Hepatic stellate cell (primary cell): ENCODE results near the gene PDCD10.

Source experiments
- DNase-seq: peaks from one replicate; pipeline ENCODE4 v3.0.0; 2011; ENCODE audit warnings: low spot score

The PDCD10 gene

DNA sequence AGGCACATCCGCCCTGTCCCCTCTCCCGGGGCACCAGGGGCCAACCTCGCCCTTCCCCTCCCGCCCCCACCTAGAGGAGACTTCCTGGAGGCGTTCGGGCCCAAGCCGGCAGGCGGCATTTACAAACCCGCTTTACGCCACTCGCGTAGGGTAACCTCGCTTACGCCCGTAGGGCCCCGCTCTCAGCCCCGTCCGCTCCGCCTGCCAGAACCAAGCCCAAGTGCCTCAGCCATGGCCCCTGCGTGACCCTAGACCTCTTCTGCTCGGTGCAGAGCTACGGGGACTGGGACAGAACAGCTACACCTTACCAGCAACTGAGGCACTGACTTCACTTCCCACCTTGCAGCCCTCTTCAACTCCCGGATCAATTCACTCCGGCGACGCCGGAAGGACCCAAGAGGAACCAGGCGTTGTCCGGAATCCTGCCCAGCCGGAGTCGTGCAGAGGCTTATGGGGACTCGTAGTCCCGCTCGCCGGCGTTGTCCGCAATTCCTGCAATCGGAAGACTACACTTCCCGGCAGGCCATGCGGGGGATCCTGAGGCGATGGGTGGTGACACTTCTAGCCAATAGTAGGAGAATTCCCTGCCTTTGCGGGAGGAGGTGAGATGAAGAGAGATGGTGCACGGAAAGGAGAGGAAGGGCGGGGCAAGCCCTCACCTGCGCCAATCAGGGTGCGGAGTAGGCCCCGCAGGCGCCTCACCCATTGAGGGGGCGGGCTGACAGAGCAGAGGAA is at the start of gene PDCD10:
Gene PDCD10 (minus strand): TSS at position 395 of the 735 bp plus-strand sequence. CDS start 14,735 bp downstream, outside the sequence.
- peak; percentile 86 for DNase-seq

DNA sequence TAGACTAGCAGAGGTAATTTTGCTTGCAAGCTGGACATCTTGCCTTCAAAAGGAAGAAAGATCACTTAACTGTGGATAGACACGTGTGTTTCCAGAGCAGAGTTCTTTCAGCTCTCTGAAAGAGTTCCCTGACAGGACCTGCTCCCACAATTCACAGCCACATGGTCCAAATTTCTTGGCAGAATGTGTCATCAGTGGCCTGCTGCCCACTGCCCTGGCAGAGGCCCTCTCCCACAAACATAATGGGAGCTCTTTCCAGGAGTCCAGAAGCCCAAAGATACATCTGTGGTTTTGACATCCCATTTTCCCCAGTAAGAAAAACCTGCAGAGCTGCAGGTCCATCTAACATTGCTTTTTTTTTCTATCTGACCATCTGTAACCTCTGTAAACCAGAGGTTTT is 49.1 kb upstream of the PDCD10 start:
- DNase-seq = no peak

DNA sequence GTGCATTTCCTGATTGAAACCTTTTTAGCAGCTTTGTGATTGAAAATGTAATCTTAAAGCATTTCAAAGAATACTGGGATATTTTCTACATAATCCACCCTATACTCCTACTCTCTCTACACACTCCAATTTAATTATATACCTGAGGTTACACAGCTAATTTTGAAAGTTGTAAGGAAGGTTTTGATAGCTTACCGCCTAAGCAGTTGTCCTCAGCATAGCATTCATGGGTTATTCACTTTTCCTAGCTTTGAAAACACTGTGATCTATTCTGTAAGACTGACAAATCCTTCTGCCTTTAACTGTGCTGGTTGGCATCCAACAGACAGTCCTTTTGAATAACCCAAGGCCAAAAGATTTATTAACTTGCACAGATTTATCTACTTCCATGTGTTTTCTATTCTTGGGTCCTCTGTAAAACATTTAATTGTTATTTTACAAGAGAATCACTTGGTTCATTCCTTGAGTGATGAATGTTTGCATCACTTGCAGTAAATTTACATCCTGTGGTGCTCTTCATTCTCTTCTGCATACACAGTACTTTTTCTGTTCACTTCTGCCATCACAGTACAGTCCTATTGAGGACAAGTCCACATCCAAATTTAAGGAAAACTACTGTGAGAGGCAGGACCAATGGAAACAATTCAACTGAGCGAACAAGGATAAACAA is 45.7 kb upstream of the PDCD10 start:
- DNase-seq = no peak

DNA sequence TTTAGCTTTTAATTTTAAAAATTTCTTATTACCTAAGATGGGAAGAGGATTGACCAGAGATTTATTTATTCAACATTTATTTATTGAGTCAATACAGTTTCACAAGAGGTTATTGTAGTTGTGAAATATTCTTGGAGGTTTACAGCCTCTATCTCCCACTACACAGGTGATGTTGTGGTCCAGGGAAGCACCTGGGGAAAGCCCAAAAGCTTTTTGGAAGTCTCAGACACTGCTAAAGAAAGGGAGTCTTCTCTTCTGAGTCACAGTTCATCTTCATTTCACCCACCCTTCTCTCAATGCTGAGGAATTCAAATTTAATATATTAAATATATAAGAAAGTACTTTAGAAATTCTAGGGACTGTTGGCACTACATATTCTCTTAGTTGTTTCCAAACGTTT is 42.7 kb upstream of the PDCD10 start:
- DNase-seq = no peak

DNA sequence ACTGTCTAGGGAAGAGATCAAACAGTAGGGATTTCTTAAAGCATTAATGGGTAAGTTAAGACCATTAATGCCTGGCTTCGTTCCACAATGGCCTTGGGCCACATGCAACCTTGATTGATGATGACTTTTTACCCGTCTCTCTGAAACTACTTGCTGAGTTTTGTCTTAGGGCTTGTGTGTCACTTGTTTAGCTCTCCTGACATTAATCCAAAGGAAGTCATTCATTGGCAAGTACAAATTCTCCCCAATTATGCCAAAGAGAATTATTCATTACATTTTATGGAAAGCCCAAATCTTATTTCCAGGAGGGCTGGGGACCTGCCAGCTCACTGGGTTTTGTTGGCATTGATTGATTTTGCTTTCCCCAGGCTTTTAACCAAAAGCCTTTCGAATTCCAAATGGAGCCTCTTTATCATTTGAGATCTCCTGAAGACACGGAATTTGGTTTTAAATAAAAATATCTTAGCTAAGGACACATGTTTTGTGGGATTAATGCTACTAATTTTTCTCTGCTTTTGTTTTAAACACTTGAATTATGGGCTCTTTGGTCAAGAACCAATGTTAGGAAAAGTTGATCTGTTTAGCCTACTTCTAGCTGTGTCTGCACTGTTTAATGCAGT is 41.5 kb upstream of the PDCD10 start:
- DNase-seq = no peak

DNA sequence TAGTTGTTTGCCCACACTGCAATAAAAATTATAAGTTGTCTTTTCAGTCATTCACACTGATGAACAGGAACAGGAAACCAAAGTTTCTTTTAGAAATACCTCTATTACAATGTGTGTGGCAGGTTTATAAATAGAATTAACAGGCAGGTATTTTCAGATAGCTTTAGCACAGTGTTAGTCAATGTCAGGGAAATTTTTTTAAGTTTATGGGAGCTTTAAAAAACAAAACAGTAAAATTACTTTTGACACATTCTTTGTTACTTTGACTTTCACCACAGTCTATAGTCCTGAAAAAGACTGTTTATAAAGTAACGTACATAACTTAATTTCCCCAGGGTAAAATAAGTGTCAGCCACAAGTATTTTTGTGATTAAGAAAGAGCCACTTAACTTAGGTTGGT is 38.9 kb upstream of the PDCD10 start:
- no peak for DNase-seq

DNA sequence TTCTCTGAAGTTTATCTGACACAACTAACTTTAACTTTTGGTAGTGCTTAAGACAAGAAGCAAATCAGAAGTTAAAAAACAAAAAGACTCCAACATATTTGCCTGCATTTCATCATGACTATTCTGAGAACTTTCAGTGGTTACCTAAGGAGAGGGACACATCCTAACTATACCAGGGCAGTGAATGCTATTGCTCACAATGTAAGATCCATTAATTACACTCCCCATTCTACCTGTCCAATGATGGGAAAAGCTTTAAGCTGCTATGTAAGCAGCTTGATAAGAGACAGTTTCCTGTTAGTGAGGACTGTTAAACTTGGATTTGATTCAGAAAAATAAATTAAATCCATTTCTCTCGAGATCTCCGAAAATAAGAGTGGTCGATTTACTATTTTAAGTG is 38.3 kb upstream of the PDCD10 start:
- no peak for DNase-seq

DNA sequence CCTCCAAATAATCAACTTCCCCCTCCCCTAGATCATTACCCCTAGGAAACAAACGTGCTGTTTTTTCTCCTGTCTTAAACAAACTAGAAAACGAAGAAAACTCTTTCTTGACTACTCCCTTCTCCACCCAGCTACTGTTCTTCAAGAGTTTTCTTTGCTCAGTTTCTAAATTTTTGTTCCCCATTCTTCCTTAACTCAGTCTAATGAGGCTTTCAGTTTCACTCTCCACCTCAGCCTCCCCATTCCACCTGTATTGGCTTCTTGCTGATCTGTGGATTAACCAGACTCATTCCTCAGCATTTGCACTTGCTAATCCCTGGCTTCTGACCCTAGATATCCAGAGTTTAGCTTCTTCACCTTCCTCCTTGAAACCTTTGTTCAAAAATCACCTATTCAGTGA is 27.6 kb upstream of the PDCD10 start:
- DNase-seq = no peak

DNA sequence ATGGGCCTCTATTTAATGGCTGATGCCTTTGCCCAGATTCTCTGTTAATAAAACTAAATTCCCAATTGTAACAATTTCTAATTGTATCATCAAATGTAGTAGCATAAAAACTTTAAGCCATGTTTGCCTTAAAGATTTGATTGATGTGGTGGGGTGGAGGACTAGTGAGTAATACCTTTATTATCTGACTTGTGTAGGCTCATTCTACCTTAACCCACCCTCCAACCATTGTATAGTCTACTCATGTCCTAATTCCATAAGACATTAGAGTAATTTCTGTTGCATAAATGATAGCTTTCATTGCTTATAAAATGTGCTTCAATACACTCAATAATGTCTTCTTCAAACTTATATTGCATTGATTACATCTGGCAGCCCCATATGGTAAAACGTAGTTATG is 26.6 kb upstream of the PDCD10 start:
- DNase-seq = no peak

DNA sequence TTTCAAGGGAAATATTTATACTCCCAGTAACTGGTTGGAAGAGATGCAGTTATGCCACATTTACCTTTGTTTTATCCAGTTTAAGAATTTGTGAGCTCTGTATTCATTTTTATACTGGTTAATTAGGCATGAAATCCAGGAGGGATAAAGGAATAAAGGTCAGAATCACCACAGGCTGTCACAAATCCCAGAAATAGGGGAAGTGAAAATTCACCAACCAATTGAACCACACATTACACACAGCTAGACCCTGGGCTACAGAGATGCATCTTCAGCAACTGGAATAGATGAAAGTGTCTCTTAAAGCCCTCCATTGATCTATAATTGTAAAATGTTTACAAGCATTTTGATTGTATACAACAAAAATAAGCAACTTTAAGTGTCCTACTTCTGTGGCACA is 19.4 kb upstream of the PDCD10 start:
- DNase-seq = no peak

DNA sequence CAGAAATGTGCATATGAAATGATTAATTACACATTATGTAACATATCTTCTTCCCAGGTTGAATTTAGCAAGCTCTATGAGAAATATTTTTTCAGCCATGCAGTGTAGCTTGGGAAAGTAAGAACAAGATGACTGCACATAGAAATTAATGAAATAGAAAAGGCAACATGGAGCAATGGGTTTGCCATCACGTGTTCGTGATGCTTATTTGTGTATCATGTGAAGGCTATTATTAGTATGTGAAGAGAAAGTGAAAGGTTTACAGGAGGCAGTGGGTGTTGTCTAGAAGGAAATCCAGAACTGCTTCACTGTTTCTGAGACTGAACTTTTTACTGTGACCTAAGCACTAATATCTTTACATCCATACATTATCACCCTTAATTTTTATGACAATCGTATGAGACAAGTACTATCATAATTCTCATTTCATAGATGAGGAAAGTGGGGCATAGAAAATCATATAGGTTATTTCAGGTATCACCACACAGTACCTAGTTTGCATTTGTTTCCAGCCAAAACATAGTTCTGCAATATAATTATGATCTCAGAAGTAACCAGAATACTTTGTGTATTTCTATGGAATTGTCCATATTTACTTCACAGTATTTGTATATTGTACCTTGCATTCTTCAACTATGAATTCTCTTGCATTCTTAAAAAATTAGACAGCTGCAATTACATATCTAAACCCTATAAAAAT is 15.7 kb upstream of the PDCD10 start:
- DNase-seq = no peak

DNA sequence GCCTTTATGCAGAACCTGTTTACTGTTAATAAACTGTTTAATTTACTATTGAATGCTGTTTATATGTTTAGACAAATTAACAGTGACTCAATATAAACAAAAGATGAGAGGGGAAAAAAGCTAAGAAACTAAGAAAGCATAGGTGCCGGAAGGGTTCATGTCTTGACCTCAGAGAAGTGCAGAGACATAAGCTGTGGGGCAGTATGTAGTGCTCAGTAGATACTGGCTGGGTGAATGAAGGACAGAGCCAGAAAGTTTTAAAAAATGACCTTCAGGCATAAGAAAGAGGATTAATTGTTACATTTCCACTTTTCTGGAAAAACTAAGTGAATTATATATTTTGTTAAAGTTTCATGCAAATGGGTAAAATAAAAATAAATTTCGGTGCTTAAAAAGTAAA is 15.0 kb upstream of the PDCD10 start:
- DNase-seq = no peak

DNA sequence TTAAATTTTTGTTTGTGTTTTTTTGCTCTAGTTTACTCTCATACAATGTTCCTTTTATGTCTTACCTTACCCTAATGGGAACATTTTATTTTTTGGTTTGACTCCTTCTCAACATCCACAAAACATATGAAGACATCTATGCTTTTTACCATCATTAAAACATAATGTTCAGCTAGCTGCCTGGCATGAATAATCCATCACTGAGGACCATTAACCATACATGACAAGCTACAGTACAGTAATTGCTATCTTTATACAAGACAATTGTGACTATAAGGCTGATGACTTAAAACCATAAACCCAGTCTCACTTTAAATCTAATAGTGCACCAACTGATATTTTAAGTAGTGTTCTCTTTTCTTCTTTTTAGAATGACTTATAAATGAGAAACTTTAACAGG is 14.5 kb upstream of the PDCD10 start:
- DNase-seq = no peak

DNA sequence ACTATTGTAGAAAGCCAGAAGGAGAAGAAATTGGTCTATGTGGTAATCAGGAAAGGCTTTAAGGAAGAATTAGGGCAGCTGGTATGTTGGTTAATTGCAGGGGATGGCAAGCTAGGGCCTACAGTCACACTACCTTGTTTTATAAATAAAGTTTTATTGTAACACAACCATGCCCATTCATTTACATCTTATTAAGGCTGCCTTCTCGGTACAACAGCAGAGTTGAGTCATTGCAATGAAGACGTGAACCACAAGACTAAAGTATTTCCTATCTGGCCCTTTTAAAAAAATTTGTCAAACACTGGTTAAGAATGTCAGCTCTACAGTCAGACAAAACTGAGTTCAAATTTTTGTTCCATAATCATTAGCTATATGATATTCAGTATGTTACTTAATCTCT is 9.1 kb upstream of the PDCD10 start:
- DNase-seq = no peak

DNA sequence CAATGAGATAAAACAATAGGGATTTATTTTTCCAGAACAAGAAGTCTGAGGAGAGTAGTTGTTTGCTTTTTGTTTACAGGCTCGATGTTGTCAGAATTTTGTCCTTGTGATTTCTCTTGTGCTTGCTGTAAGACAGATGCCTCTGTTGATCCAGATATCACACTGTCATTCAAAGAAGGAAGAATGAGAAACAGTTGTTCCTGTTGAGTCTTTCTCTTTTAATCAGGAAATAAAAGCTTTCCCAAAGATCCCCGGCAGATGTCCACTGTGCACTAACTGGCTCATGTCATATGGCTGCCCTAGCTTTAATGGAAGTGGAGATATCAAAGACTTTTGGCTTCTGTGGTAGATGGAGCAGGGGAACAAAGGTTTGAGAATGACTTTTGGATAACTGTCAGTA is 7.6 kb upstream of the PDCD10 start:
- DNase-seq = no peak

DNA sequence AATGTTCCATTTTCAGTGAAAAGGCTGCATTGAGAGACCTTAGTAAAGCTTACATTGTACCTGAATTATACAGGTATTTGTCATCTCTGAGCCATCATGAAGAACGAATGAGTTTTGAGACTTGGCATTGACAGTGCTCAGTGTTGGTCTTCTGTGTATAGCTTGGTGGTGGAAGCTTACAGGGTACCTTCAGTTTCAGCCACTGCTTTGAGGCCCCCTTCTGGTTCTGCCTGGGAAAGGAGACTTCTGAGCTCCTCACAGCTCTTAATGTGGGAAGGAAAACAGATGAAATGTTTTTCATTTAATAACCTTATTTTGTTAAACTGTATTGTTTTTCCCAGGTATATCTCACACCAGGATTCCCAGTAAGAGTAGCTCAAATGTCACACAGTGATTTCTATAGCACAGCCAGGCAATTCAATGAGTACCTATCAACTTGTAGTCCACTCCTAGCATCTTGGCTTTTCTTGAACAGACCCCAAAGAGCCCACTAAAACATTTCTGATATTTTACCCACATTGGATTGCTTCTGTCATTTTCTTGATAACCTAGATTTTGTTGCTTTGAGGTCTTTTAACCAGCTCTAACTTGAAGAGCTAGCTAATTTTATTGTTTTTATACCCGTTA is 6.4 kb upstream of the PDCD10 start:
- peak; percentile 19 for DNase-seq

DNA sequence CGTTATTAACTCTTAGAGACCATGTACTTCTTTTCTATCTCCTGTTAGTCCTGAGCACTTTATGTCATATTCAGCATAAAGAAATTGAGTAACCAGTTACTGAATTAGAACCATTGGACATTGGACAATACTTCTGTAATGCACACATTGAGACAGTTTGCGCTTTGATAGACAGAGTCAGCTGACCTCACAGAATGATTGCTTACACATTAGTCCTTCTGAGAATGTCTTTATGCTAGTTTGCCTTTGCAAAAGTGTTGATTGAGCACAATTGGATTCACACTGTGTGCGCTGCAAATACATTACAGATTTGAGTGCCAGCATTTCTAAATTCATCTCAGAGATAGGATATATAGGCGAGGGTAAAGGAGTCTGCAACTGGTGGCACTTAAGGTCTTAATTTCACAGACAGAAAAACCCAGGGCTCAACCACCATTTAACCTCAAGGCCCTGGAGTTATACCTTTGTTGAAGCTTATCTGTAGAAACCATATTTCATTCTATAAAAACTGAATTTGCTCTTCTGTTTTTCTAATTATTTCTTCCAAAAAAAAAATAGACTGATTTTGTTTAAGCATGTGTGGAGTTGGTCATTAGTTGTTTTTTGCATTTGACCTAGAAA is 4.6 kb upstream of the PDCD10 start:
- no peak for DNase-seq

DNA sequence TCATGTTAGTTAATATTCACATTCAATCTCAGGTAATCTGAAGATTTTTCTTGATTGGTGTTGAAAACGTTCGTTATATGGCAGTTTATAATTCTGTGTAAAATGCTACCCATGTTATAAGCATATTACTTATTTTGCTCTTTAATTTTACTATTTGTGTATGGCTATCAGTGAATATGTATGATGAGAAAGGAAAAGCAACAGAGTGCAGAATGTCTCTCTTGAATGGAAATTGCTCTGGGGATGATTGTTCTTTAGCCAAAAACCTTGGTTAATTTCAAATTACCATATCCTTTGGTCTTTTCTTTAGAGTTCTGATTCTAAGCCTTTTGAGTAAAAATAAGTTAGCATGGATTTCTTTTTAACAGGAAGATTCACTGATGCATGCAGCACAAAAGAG is 3.3 kb upstream of the PDCD10 start:
- DNase-seq = no peak

DNA sequence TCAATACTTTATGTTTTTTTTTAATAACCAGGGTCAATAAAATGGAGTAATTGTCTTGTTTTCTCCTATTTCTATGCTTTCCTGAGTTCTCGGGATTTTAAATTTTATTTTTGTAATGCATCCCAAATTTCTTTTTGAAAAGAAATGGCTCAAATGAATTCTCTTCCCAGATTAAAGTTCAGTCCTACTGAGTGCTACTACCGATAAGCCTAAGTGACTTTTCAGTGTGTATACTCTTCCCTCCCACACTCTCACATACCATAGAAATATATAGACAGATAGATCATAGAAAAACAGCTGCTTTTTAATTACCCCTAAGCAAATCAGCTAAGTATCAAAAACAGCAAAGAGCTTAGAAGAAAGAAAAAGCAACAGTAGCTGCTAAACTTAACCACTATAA is 2.3 kb upstream of the PDCD10 start:
- no peak for DNase-seq

DNA sequence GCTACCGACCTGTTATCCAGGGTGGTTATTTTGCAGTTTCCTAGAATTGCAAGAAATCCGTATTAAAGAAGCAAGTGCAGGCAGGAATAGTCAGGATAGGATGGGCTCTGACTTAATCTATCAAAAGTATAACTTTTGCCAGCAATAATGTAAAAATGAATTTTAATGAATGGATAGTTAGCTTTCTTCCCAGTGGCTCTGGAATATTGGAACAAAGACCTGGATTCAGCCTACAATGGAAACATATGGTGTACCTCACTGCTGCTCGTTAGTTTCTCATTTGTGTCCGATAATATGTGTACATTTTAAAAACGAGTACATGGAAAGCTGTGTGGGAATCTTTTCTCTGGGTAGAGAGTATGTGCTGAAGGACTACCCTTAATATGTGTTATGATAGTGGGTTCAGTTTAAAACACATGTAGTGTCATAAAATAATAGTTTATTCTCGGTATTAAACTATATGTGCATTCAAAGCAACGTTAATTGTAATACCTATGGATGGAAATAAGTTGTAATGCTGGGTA is 1.6 kb upstream of the PDCD10 start:
- DNase-seq = no peak

DNA sequence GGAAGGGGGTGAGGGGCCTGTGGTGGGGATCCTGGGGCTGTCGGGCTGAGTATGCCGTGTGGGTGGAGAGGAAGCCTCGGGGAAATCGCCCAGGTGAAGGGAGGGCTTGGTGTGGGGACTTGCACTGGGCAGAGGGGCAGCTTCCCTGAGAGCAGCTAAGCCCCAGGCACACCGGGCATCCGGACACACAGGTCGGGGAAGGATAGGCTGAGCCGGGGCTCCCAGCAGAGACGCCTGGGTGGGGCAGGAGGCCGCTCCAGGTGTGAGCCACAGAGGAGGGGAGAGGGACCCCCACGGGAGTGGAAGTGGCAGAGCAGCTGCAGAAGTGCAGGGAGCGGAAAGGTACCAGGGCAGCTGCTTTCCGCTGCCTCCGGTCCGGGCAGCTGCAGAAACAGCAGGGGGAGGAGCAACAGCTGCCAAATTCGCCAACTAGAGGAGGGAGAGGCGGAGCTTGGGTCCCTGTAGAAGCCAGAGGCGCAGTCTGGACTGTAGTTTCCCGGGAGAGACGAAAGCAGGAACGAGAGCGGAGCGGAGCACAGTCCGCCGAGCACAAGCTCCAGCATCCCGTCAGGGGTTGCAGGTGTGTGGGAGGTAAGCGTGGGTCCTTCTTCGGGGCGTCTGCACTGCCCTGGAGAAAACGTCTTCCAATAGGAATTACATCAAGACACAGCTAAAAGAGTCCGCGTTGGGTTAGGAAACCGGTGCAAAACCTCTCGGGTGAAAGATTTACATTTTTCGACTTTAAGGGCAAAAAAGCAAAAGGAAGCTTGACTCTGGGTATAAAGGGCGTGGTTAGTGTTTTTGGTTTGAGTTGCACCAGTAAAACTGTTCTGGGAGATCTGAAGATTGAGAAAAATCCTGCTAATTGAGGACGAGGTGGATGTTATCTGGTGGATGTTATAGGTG is 794 bp upstream of the PDCD10 start, which contains the start of gene SERPINI1:
Gene SERPINI1 (plus strand): TSS at position 489 of the 906 bp plus-strand sequence. CDS start 53,408 bp downstream, outside the sequence.
- peak; percentile 73 for DNase-seq
